Hematopoietic multipotent progenitor cell treated with erythropoietin and hydrocortisone succinate and interleukin-3 and kit ligand, for 6 days (in vitro differentiated cells): ENCODE measurements around the gene SEMA6A.

ENCODE experiments used
- DNase-seq: peaks from one replicate; pipeline ENCODE4 v3.0.0-alpha.2; 2015

The SEMA6A gene

DNA sequence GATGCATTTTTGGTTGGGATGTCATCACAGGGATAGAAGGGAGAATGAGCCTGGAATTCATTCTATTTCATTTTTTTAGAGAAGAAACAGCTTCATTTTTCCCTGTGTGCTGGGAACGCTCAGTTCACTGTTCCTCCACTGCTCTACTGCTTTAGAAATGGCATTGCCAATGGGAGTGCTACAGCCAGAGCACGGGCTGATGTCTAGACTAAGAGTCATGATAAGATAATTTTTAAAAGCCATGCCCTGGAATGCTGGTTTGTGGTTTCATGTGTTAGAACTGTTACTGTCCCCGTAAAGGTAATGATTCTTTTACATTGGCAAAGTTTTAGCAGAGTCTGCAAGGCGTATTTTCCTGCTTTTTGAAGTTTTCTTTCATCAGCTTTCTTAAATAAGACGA, 119.6 kb downstream of the SEMA6A start:
- DNase-seq = peak; percentile 46

DNA sequence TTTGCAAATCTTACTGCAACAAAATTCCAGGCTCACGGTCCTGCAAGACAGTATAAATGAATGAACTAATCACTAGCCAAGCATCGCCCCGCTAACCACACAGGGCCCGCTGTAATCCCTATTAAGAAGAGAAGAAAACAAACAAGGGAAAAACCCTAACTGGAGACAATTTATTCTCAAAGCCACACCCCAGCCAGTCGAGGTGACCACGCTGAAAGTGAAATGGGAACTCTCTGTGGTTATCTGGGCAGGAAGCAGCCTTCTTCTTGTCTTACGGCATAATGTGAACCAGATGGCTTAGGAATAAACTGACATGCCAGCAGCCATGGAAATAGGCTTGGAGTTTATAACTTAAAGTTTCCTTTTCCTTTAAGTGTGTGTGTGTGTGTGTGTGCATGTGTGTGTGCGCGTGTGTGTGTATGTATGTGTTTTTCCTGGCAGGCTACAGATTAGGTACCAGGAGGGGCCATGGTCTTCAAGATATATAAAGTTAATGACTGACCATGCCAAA, 120.2 kb downstream of the SEMA6A start:
- peak; percentile 70 for DNase-seq

- DNase-seq = no peak
Measured at GRCh38 chr5:116453988-116454411, 120.6 kb downstream of the SEMA6A start.

DNA sequence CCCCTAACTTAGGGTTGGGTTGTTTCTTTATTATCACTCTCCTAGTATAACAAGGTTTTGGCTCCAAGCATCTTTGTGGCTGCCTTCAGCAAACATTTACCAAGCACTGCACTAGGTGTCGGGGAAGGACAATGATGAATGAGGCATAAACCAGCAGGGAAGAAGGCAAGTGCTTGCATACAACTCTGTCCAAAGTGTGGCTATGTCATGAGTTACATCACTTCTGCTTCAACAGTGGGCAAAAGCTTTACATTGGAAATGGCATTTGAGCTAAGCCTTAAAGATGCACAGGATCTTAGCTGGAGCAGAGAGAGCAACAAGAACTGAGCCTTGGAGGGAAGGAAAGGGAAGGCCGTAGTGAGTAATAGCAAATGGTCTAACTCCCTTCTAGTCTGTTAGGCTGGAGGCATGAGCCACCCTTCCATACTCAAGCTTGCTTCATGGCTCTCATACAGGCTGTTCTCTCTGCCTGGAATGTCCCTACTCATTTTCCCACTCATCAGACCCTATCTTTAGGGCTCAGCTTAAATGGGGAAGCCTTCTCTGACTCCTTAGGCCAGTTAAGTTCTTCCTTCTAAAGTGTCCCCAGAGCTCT, 121.8 kb downstream of the SEMA6A start:
- no peak for DNase-seq

DNA sequence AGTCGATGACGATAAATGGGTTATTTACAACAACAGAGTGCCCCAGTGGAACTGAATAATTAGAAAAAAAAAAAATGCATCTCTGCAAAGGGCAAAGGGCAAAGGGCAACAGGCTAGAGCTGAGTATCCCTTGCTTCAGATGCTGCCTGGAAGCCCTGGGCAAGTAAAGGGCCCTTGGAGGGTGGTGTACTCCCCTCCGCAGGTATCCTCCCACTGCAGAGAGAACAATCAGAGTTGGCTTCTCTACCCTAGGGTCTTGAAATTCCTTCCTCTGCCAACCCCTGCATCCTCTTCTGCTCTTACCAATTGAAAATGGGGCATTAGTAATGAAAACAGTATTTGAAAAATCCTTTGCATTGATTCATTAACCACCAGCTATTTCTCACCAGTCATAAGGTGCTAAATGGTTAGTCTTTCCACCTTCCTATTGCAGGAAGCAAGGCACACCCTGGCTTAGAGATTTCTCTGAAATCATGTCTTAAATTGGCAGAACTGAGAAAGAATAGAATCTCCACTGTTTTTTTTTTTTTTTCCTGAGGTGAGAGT, 122.6 kb downstream of the SEMA6A start:
- DNase-seq = no peak

GRCh38 chr5:116451066-116451465, 123.6 kb downstream of the SEMA6A start:
- DNase-seq = no peak

- DNase-seq = no peak
Measured at GRCh38 chr5:116449458-116449857, 125.2 kb downstream of the SEMA6A start.

- no peak for DNase-seq
Measured at GRCh38 chr5:116448870-116449427, 125.7 kb downstream of the SEMA6A start.

DNA sequence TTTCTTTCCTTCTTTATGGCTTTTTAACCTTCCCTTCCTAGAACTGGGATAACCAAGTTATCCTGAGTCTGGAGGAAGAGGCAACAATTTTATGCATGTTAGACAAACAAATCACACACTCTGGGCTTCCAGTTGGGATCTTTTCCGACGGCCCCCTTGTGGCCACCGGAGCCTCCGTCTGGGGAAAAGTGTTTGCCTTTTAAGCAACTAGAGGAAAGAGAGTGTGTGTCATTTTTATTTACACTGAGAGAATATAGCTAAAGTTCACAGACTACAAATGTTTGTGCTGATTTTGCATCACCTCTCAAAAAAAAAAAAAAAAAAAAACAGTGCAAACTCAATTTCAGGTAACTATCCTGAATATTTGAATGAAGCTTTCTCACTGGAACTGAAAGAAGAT, 126.2 kb downstream of the SEMA6A start:
- no peak for DNase-seq

DNA sequence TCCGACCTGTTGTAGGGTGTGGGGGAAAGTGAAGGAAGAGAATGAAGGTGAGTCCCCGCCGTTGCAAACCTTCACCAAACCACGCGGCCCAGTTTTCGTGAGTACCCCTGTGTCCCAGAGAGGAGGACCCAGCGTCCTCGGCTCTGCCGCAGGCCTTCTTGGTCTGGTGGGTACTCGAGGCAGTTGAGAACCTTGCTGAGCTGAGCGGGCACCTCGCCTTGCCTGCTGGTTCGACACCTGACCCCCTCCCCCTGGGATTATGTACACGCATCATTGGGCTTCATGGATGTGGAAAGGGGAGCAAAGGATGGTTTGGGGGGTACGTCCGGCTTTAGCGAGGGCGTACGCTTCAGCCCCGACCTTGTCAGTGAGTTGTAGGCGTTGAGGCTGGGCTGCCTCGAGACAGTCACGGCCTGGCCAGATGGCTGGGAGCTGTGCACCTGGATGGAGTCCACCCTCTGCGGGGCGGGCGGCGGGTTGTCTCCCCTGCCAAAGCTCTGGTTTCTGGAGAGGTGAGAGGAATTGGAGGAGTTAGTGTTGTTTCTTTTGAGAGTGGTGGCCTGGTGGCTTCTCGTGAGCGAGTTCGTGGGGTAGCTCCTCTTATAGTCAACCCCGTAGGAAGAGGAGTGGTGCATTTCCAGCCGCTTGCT, 128.1 kb downstream of the SEMA6A start:
- DNase-seq = no peak

DNA sequence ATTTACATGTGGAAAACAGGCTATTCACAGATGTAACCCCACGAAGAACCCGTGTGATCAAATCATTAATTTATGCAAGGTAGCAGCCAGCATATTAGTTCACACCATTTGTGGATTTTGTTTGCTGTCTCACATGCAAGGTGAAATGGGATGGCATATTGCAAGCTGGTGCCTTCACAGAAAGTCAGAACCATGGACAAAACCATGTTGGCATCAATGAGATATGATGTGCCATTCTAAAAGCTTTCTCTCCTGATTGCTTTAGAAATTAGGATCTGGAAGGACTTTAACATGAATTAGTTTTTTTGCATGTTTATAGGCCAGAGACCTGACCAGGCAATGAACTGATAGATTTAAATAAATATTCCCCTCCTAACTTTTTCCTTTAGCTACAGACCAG, 129.3 kb downstream of the SEMA6A start:
- DNase-seq = no peak

GRCh38 chr5:116444373-116445295, 130.0 kb downstream of the SEMA6A start:
- DNase-seq = no peak

- no peak for DNase-seq
Measured at GRCh38 chr5:116442931-116443551, 131.6 kb downstream of the SEMA6A start.

DNA sequence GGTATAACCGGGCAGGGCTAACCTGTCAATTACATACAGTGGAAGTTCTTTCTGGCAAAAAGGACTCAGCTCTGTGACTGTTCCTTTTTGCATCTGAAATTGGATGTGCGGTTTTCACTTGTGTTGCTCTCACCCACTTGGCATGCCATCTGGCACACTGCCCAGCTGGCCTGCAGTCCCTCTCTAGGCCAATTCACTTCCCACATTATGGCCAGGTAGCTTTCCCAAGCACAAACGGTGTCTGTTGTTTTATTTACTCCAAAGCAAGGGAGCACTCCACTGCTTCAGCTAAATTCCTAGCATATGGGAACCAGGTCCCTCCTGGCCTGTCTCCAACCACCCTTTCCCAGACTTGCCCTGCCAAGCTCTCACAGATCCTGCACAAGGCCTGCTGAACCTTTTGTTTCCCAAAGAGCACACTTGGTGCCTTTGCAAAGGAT, 132.5 kb downstream of the SEMA6A start:
- DNase-seq = no peak

- DNase-seq = no peak
Measured at GRCh38 chr5:116441223-116441622, 133.4 kb downstream of the SEMA6A start.

GRCh38 chr5:116440457-116441001, 134.1 kb downstream of the SEMA6A start:
- DNase-seq = no peak

GRCh38 chr5:116439905-116440304, 134.7 kb downstream of the SEMA6A start:
- DNase-seq = no peak

DNA sequence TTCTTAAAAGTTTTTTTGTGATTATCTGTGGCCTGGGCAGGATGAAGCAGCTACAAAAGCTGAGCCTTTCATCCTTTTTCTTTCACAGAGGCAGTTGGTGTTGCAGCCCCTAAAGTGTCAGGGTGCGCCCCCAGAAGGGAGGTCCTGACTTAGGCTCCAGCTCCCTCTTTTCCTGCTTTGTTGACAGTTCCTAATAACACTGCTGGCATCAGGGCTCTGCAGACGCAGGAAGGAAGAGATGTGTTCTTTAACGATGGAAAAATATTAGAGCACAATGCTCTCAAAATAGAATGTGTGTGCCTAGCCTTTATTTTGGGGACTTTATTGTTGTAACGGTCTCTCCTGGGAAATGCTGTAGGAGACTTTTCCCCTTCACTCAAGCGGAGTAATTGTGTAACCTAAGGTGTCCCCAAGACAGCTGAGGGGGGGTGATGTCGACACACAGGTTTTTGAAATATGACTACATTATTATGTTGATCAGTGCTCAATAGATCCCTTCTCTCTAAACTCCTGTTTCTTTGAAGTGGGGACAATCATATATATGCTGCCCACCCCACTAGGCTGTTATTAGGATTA, 135.6 kb downstream of the SEMA6A start:
- no peak for DNase-seq

DNA sequence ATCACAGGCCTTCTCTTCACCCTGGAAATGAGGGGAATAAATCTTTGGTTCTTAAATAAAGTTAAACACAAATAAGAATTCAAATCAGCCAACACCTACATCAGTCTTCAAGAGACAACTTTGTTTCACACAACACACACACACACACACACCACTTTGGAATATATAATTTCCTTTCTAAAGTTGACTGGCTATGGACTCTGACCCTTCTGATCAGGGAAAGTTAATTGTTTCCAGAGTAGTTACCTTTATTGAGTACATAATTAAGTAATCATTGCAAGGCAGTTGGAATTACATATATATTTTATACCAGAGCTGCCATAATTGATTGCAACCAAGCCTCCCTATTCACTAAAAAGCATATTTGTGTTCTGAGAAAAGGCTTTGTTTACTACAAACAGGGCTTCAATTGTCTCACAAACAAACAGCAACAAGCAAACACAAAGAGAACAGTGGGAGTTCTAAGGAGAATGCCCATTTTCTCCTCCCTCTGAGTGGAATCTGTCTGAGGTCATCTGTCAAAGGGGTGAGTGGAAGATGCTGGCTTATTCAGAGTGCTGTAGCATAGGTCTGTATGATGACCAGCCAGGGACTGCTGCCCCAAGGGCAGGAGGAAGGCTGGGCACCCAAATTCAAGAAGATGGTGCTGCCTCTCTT, 136.6 kb downstream of the SEMA6A start:
- no peak for DNase-seq

DNA sequence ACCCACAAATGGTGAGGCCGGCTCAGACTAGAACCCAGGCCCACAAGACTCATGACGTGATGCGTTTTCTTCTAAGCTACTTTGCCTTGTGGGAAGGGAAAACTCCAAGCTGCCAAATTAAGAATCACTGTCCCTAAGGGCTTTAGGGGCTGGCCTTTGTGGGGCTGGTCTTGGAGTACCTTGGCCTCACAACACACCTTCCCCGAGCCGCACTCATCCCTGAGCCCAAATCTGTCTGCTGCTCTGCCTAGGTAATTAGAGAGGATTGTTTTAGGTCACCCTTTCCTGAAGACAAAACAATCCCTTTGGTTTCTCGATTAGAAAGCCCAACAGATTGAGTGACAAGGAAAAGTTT, 137.3 kb downstream of the SEMA6A start:
- DNase-seq = no peak

DNA sequence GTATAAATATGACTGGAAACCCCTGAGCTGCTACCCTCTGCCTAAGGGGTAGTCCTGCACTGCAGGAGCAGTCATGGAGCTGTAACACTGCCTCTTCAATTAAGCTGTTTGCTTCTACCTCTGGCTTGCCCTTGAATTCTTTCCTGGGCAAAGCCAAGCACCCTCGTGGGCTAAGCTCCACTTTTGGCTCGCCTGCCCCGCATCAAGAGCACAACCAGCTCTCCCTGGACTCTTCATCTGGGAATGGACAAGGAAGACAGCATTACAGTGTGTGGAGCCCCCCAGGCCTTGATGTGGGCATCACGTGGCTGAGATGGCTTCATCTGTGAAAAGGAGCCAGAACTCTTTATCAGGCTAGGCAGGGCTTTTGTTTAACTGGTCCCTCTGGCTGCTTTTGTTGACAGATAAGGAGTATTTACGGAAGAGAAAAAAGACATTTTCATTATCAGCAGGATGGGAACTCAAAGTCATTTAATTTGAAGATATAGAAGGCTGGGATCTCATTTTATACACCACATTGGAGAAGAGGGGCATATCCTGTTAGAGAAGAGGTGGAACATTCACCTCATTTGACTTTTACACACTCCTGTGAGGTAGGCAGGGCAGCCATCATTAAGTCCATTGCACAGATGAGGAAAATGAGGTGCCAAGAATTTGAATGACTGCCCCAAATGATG, 137.8 kb downstream of the SEMA6A start:
- DNase-seq = peak; percentile 89
